Tibial nerve (tissue), 4 donors: ENCODE data around the gene LIMK1.

Experiments used
- EP300 ChIP-seq, 2 donors: sonication (generic); formaldehyde crosslinking; IDR thresholded peaks; one replicate each; pipeline ENCODE4 v1.6.1; 2017; ENCODE audit warnings: antibody characterized with exemption in 2 of 2, mild to moderate bottlenecking in 1 of 2
- POLR2A ChIP-seq, 2 donors: fragments of 450-650 bp; IDR thresholded peaks; one replicate each; pipeline ENCODE4 v1.6.1; 2017; ENCODE audit warnings: antibody characterized with exemption in 2 of 2, mild to moderate bottlenecking in 2 of 2, moderate library complexity in 2 of 2
- TF ChIP-seq, protein P1 (sequence below), 5 experiments: fragments of 200-600 bp in 3 of 5; fragments of 450-650 bp in 2 of 5; sonication (generic) in 3 of 5; IDR thresholded peaks; one replicate each; pipeline ENCODE4 v1.5.1; 2016 to 2019; ENCODE audit warnings: antibody characterized with exemption in 5 of 5, mild to moderate bottlenecking in 3 of 5, moderate library complexity in 2 of 5

DNA sequence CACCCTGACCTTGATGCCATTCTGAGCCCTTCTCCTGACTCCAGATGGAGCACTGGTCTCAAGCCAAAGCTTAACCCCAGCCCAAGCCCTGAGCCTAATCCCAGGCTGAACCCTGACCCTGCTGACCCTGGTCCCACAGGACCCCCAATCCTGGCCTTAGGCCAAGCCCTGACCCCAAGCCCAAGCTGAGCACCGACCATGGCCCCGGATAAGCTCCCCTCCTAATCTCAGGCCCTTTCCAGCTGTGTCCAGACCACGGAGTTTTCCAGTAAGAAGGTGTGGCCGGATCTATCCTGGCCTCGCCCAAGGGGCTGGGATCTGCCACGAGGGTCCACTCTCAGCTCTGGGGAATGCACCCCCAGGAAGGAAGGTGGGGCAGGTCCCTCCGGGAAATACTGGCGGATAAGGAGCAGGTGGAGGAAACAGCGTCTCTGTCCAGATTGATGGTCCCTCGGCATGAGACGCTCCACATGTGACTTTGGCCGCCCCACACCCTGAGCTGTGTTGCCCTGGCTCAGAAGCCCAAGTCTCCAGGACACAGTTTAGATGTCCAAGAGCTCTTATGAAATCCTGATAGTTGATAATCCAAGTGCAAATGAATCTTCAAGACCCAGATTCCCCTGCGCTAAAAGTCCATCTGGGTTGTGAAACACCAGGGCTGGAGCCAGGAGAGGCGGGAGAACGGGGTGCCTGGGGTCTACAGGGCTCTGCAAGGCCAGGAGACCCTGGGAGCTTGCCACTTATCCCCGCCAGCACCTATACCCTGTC is 45.2 kb upstream of the LIMK1 start:
- TF ChIP-seq, protein P1, sequence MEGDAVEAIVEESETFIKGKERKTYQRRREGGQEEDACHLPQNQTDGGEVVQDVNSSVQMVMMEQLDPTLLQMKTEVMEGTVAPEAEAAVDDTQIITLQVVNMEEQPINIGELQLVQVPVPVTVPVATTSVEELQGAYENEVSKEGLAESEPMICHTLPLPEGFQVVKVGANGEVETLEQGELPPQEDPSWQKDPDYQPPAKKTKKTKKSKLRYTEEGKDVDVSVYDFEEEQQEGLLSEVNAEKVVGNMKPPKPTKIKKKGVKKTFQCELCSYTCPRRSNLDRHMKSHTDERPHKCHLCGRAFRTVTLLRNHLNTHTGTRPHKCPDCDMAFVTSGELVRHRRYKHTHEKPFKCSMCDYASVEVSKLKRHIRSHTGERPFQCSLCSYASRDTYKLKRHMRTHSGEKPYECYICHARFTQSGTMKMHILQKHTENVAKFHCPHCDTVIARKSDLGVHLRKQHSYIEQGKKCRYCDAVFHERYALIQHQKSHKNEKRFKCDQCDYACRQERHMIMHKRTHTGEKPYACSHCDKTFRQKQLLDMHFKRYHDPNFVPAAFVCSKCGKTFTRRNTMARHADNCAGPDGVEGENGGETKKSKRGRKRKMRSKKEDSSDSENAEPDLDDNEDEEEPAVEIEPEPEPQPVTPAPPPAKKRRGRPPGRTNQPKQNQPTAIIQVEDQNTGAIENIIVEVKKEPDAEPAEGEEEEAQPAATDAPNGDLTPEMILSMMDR (IDR thresholded peaks at IDR 0.05): no peak
- no peak for TF ChIP-seq POLR2A (IDR thresholded peaks at IDR 0.05)
- peak in 1 of 2 donors; percentile 55 for TF ChIP-seq EP300 (IDR thresholded peaks at IDR 0.05)
